ENCODE results near the gene PAK5.

DNA sequence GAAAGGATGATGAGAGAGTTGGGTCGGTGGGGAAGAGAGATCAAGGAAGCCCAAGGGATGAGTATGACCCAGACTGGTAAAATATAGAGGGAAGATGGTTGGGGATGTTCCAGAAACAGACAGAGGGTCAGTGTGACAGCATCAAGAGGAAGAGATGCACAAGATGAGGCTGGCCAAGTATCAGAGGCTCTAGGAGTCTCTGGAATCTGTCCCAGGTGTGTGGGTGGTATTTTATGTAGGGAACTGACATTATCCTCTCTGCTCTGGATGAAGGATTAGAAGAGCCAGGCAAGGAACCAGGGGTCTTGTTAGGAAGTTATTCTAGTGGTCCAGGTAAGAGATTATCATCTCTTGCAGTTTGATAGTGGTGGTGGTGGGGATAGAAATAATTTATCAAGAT lies 3.6 kb downstream of the PAK5 start:
- TF ChIP-seq, protein P1, sequence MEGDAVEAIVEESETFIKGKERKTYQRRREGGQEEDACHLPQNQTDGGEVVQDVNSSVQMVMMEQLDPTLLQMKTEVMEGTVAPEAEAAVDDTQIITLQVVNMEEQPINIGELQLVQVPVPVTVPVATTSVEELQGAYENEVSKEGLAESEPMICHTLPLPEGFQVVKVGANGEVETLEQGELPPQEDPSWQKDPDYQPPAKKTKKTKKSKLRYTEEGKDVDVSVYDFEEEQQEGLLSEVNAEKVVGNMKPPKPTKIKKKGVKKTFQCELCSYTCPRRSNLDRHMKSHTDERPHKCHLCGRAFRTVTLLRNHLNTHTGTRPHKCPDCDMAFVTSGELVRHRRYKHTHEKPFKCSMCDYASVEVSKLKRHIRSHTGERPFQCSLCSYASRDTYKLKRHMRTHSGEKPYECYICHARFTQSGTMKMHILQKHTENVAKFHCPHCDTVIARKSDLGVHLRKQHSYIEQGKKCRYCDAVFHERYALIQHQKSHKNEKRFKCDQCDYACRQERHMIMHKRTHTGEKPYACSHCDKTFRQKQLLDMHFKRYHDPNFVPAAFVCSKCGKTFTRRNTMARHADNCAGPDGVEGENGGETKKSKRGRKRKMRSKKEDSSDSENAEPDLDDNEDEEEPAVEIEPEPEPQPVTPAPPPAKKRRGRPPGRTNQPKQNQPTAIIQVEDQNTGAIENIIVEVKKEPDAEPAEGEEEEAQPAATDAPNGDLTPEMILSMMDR (conservative IDR thresholded peaks at IDR 0.05; ENCODE audit: low read depth, low read length): no peak
- no peak for TF ChIP-seq EZH2 (IDR thresholded peaks at IDR 0.05; ENCODE audit: low read length, unreplicated experiment)

Measured in PC-3 (cell line).